ENCODE results near the gene REN.

Gene REN

DNA sequence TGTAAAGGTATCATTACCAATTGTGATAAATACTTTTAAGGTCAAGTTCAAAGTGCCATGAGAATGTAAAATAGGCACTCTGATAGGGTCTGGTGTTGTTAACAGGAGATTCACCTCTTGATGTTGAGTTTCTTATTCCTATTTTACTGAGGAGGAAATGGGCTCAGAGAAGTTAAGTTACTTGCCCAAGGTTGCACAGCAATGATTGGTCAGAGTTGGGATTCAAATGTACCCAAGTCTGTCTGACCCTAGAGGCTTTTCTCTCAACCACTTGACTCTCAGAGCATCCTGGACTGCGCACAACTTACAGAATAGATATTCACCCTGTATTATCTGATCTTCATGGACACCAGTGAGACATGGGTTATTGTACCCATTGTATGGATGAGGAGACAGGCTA, 59.3 kb downstream of the REN start:
- no peak for DNase-seq (ENCODE audit: low read depth)

DNA sequence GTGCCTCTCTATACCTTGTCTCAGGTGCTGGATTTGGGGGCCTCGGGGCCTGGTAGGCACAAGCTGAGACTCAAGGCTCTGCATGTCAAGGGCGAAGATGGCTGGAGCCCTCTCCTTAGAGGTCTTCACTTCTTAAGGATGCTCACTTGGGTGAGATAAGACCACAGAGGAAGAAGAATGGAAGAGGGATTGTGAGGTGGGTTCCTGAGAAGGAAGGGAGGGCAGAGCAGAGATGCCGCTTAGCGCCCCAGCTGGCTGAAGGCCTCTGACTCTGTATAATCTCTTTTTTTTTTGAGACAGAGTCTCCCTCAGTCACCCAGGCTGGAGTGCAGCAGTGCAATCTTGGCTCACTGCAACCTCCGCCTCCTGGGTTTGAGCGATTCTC, 61.0 kb downstream of the REN start:
- no peak for DNase-seq (ENCODE audit: low read depth)
